Sigmoid colon (tissue), 4 donors: ENCODE data around the gene NLRP7.
"Not testable (repeated sequence)": the region's sequence is repeated elsewhere in the genome, so short reads cannot be mapped to it uniquely, and the experiment has no call there.

Source experiments
- CTCF ChIP-seq, 4 experiments: fragments of 450-650 bp in 3 of 4; fragments of 200-600 bp in 1 of 4; IDR thresholded peaks; one replicate each; pipeline ENCODE4 v1.5.1; 2016 to 2019; ENCODE audit warnings: antibody characterized with exemption in 4 of 4, mild to moderate bottlenecking in 3 of 4, moderate library complexity in 2 of 4
- EP300 ChIP-seq, 4 donors: sonication (generic); formaldehyde crosslinking; IDR thresholded peaks; one replicate each; pipeline ENCODE4 v1.6.1; 2017; ENCODE audit warnings: antibody characterized with exemption in 4 of 4
- POLR2A ChIP-seq, 2 donors: fragments of 450-650 bp; IDR thresholded peaks; one replicate each; pipeline ENCODE4 v1.6.1; 2016; ENCODE audit warnings: antibody characterized with exemption in 2 of 2, mild to moderate bottlenecking in 2 of 2, moderate library complexity in 2 of 2
- POLR2AphosphoS5 ChIP-seq, 4 donors: sonication (generic); formaldehyde crosslinking; IDR thresholded peaks; one replicate each; pipeline ENCODE4 v1.6.1; 2017; ENCODE audit warnings: antibody characterized with exemption in 4 of 4

GRCh38 chr19:54898685-54899084 lies 48.6 kb downstream of the NLRP7 start:
- TF ChIP-seq CTCF, POLR2A, EP300, POLR2AphosphoS5 (IDR thresholded peaks at IDR 0.05): not testable (repeated sequence)
